IMR-90 (cell line): Measurements from ENCODE around the gene NOS1AP. TPM values are rescaled to one million over a fixed set of nuclear protein-coding genes. Genes with fewer than 3 reads are reported as not detected.

Experiments used
- ATAC-seq: fragments of 200-7000 bp; cut with Tn5 transposase; 2 replicates; pipeline ENCODE4 v1.9.1; 2020; ENCODE audit warnings: low read depth, mild to moderate bottlenecking, moderate library complexity
- BruUV-seq: library from RNA; stranded (reverse); fragments of 400-500 nt; replicated peaks from 2 replicates; lab custom pipeline; 2021; lab: Mats Ljungman, UMichigan
- CTCF ChIA-PET: fragments of 300-600 bp; formaldehyde crosslinking; extraction: SDS; loops from one replicate; lab custom pipeline; 2021; ENCODE audit warnings: antibody characterized with exemption; lab: Yijun Ruan, JAX
- POLR2A ChIA-PET: fragments of 300-600 bp; sonication (Branson Sonifier 250); formaldehyde crosslinking; loops from one replicate; lab custom pipeline; 2022; ENCODE audit warnings: antibody characterized with exemption; ENCODE audit not compliant: unreplicated experiment; lab: Charles Lee
- DNase-seq: peaks from one replicate; pipeline ENCODE4 v3.0.0; 2013
- H2AFZ ChIP-seq: replicated peaks from 2 replicates; pipeline ENCODE3; 2013; ENCODE audit warnings: low read length, mild to moderate bottlenecking; ENCODE audit not compliant: poor library complexity
- H2AK5ac ChIP-seq: 2 replicates; pipeline ENCODE4 v1.6.1; 2013; ENCODE audit warnings: low read depth, low read length, inconsistent platforms
- H2AK9ac ChIP-seq: replicated peaks from 2 replicates; pipeline ENCODE3; 2013; ENCODE audit warnings: mild to moderate bottlenecking, low read depth, low read length, moderate library complexity; ENCODE audit not compliant: poor library complexity
- H2BK120ac ChIP-seq: 2 replicates; pipeline ENCODE4 v1.6.1; 2013; ENCODE audit warnings: low read depth, low read length, inconsistent platforms
- H2BK15ac ChIP-seq: 3 replicates; pipeline ENCODE4 v1.6.1; 2013; ENCODE audit warnings: low read depth, low read length, inconsistent platforms
- H2BK20ac ChIP-seq: 2 replicates; pipeline ENCODE4 v1.6.1; 2013; ENCODE audit warnings: low read depth, mild to moderate bottlenecking, inconsistent platforms, low read length, moderate library complexity
- H2BK5ac ChIP-seq: 2 replicates; pipeline ENCODE4 v1.6.1; 2013; ENCODE audit warnings: mild to moderate bottlenecking, low read depth, low read length, inconsistent platforms; ENCODE audit not compliant: poor library complexity, severe bottlenecking
- H3K14ac ChIP-seq: replicated peaks from 2 replicates; pipeline ENCODE4 v1.6.1; 2013; ENCODE audit warnings: low read depth, low read length, inconsistent platforms
- H3K18ac ChIP-seq: 2 replicates; pipeline ENCODE4 v1.6.1; 2013; ENCODE audit warnings: low read depth, low read length, control low read depth
- H3K23ac ChIP-seq: 2 replicates; pipeline ENCODE4 v1.6.1; 2013; ENCODE audit warnings: low read depth, low read length, inconsistent platforms
- H3K27ac ChIP-seq: 2 replicates; pipeline ENCODE4 v1.5.1; 2013; ENCODE audit warnings: mild to moderate bottlenecking, control low read depth, low read length; ENCODE audit not compliant: insufficient read depth
- H3K27me3 ChIP-seq: 2 replicates; pipeline ENCODE4 v1.6.1; 2013; ENCODE audit warnings: low read length; ENCODE audit not compliant: control insufficient read depth, insufficient read depth
- H3K36me3 ChIP-seq: 2 replicates; pipeline ENCODE4 v1.6.1; 2013; ENCODE audit warnings: low read length, mixed read lengths; ENCODE audit not compliant: control insufficient read depth, insufficient read depth
- H3K4ac ChIP-seq: 2 replicates; pipeline ENCODE4 v1.6.1; 2013; ENCODE audit warnings: low read depth, low read length, inconsistent platforms
- H3K4me1 ChIP-seq: 2 replicates; pipeline ENCODE4 v1.6.1; 2013; ENCODE audit warnings: low read length, mixed read lengths; ENCODE audit not compliant: control insufficient read depth, insufficient read depth
- H3K4me2 ChIP-seq: 2 replicates; pipeline ENCODE4 v1.6.1; 2013; ENCODE audit warnings: low read depth, mild to moderate bottlenecking, control low read depth, low read length, moderate library complexity
- H3K4me3 ChIP-seq: 2 replicates; pipeline ENCODE4 v1.5.1; 2013; ENCODE audit warnings: low read depth, mild to moderate bottlenecking, control low read depth, low read length, moderate library complexity; ENCODE audit not compliant: insufficient read depth
- H3K56ac ChIP-seq: 2 replicates; pipeline ENCODE4 v1.6.1; 2013; ENCODE audit warnings: low read length, inconsistent platforms; ENCODE audit not compliant: insufficient read depth; ENCODE audit errors: extremely low read depth
- H3K79me1 ChIP-seq, 2 experiments: 2 replicates each; pipeline ENCODE4 v1.6.1; 2013; ENCODE audit warnings: low read length in 2 of 2, inconsistent platforms in 1 of 2, low read depth in 1 of 2
- H3K9ac ChIP-seq: 2 replicates; pipeline ENCODE4 v1.6.1; 2013; ENCODE audit warnings: low read depth, low read length, control low read depth
- H3K9me1 ChIP-seq: 2 replicates; pipeline ENCODE4 v1.6.1; 2013; ENCODE audit warnings: low read length, inconsistent platforms; ENCODE audit not compliant: insufficient read depth
- H3K9me3 ChIP-seq: 2 replicates; pipeline ENCODE4 v1.6.1; 2013; ENCODE audit warnings: low read length; ENCODE audit not compliant: control insufficient read depth, insufficient read depth
- H4K20me1 ChIP-seq: 2 replicates; pipeline ENCODE4 v1.6.1; 2013; ENCODE audit warnings: low read length, inconsistent platforms; ENCODE audit not compliant: insufficient read depth
- H4K5ac ChIP-seq: 2 replicates; pipeline ENCODE4 v1.6.1; 2013; ENCODE audit warnings: mild to moderate bottlenecking, low read depth, low read length, control low read depth
- H4K8ac ChIP-seq, 2 experiments: 2 replicates each; pipeline ENCODE4 v1.6.1; 2013; ENCODE audit warnings: low read depth in 2 of 2, low read length in 2 of 2, control low read depth in 1 of 2, inconsistent platforms in 1 of 2
- H4K91ac ChIP-seq: 2 replicates; pipeline ENCODE4 v1.6.1; 2013; ENCODE audit warnings: low read depth, low read length, inconsistent platforms; ENCODE audit not compliant: insufficient read depth
- BHLHE40 ChIP-seq: fragments of 150-350 bp; IDR thresholded peaks from 2 replicates; pipeline ENCODE4 v1.6.1; 2016; ENCODE audit warnings: mild to moderate bottlenecking, low read depth, low read length
- CEBPB ChIP-seq: IDR thresholded peaks from 2 replicates; pipeline ENCODE4 v1.6.1; 2012; ENCODE audit warnings: low read depth, low read length, improper control_type of control experiment
- CHD1 ChIP-seq: IDR thresholded peaks from 2 replicates; pipeline ENCODE4 v1.6.1; 2012; ENCODE audit warnings: low read depth, low read length, improper control_type of control experiment
- MAFK ChIP-seq: IDR thresholded peaks from 2 replicates; pipeline ENCODE4 v1.6.1; 2012; ENCODE audit warnings: low read depth, low read length, improper control_type of control experiment
- MAZ ChIP-seq: IDR thresholded peaks from 2 replicates; pipeline ENCODE4 v1.6.1; 2012; ENCODE audit warnings: low read depth, mild to moderate bottlenecking, low read length, improper control_type of control experiment, moderate library complexity, borderline replicate concordance
- NFE2L2 ChIP-seq: fragments of 150-350 bp; IDR thresholded peaks from 2 replicates; pipeline ENCODE4 v1.6.1; 2016; ENCODE audit warnings: low read depth, mild to moderate bottlenecking, low read length
- POLR2A ChIP-seq: IDR thresholded peaks from 2 replicates; pipeline ENCODE4 v1.6.1; 2012; ENCODE audit warnings: mild to moderate bottlenecking, low read depth, low read length
- RAD21 ChIP-seq: IDR thresholded peaks from 2 replicates; pipeline ENCODE4 v1.6.1; 2012; ENCODE audit warnings: low read length, improper control_type of control experiment
- RCOR1 ChIP-seq: IDR thresholded peaks from 2 replicates; pipeline ENCODE4 v1.6.1; 2012; ENCODE audit warnings: mild to moderate bottlenecking, low read length, improper control_type of control experiment; ENCODE audit not compliant: insufficient replicate concordance
- WGBS, 2 experiments: methylation state at CpG; one replicate each; pipeline versions ENCODE4 v1.1.5 to v1.1.7; 2013; ENCODE audit warnings: missing lambda C conversion rate in 2 of 2; ENCODE audit not compliant: insufficient read length in 1 of 2; ENCODE audit errors: extremely low coverage in 2 of 2; 5-methylcytosine and 5-hydroxymethylcytosine counted together
- dilution Hi-C: fragments of 300-500 bp; cut with HindIII; formaldehyde crosslinking; loops from one replicate; pipeline ENCODE4 v1.14.3; 2018; ENCODE audit warnings: low sequenced_read_pairs; ENCODE audit not compliant: unreplicated experiment
- in situ Hi-C: fragments of 300-500 bp; cut with MboI; formaldehyde crosslinking; loops from 3 replicates; pipeline ENCODE4 v1.14.3; 2019; ENCODE audit warnings: low sequenced_read_pairs, inconsistent platforms, mixed read lengths
- intact Hi-C: fragments of 100-400 bp; cut with micrococcal nuclease; formaldehyde crosslinking; loops from 2 replicates; pipeline ENCODE4 v1.10.0; 2022
- polyA plus RNA-seq, 3 experiments: library from polyadenylated mRNA; depleted of rRNA; stranded (reverse); fragments of >200 nt; gene quantifications; 2 replicates each; pipeline ENCODE4 v1.2.3, GENCODE V29; 2012; ENCODE audit warnings: low replicate concordance in 1 of 3
- total RNA-seq: library from RNA; depleted of rRNA; stranded (reverse); fragments of >200 nt; gene quantifications from 2 replicates; pipeline ENCODE4 v1.2.3, GENCODE V29; 2012
- TF ChIP-seq, protein P1 (sequence below): fragments of 150-350 bp; IDR thresholded peaks from 2 replicates; pipeline ENCODE4 v1.6.1; 2017; ENCODE audit warnings: mild to moderate bottlenecking, antibody characterized with exemption, low read length, low read depth
- TF ChIP-seq, protein P2 (sequence below): conservative IDR thresholded peaks from 2 replicates; pipeline ENCODE4 v1.5.1; 2012; ENCODE audit warnings: mild to moderate bottlenecking, low read depth, low read length, improper control_type of control experiment
- TF ChIP-seq, protein P3 (sequence below): fragments of 150-350 bp; IDR thresholded peaks from 2 replicates; pipeline ENCODE4 v1.6.1; 2016; ENCODE audit warnings: low read depth, mild to moderate bottlenecking, low read length, moderate library complexity, borderline replicate concordance

Gene NOS1AP
- total and polyA plus RNA-seq, 2 of the 4 experiments (the other 2 are of a cell fraction) = 0.18 to 0.19 TPM

DNA sequence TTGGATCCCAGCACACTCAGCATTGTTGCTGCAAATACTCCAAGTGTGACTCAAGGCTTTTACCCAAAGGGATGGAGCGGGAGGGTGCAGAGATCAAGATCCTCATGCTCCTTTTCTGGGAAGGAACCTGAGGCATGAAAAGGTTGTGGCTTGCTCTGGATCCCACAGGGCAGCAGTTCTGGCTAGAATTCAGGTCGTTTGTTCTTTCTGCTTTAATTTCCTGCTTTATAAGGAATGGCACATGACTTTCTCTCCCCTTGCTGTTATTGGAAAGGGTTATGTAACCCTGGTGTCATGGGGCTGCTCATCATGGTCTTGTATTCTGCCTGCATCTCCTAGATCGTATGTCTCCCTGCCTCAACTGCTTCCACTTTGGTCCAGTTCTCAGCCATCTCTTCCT lies 101.6 kb downstream of the NOS1AP start:
- Histone ChIP-seq H3K79me1 (no peaks in the 10 kb centered on the region), H2BK20ac (no peak overlapping the region), H2BK15ac (no peak overlapping the region), H2AK9ac (no peak overlapping the region), H2AFZ (no peak overlapping the region), H3K18ac (no peak overlapping the region), H3K4me3 (no peak overlapping the region), H3K56ac (no peak overlapping the region), H2AK5ac (no peak overlapping the region), H3K4me1 (no peaks in the 10 kb centered on the region), H4K5ac (no peak overlapping the region), H2BK5ac (no peak overlapping the region), H4K91ac (no peak overlapping the region), H3K27ac (no peak overlapping the region), H3K9ac (no peak overlapping the region), H3K14ac (no peak overlapping the region), H3K4ac (no peak overlapping the region), H3K27me3 (peaks cover 5% of the 10 kb centered on the region; the same call in 1 of the 2 replicates), H2BK120ac (no peak overlapping the region), H3K36me3 (no peaks in the 10 kb centered on the region), H3K9me1 (no peaks in the 10 kb centered on the region), H3K4me2 (no peak overlapping the region), H4K8ac (no peak overlapping the region), H4K20me1 (no peaks in the 10 kb centered on the region), H3K23ac (no peak overlapping the region), H3K9me3 (no peaks in the 10 kb centered on the region)
- ChIA-PET CTCF (no interaction called here), POLR2A (interaction anchor here (0.6 kb wide), 1 partner anchor 12 kb away, joined by 4 read pairs; no protein-coding TSS in a partner anchor)
- in situ Hi-C loops (no loop called here), dilution Hi-C loops (no loop called here), intact Hi-C loops (no loop called here)
- 100% methylated on average over 1 of the region's 3 CpGs; no CpG with 5 or more reads in 1 of the 2 experiments for WGBS, 2 experiments
- DNase-seq = no peak
- no peak for ATAC-seq
- BruUV-seq = no TSS peak
- TF ChIP-seq RCOR1 (no peak), MAFK (no peak), BHLHE40 (no peak), CEBPB (no peak), RAD21 (no peak), MAZ (no peak), POLR2A (no peak), CHD1 (no peak), NFE2L2 (no peak)
- TF ChIP-seq, protein P1, sequence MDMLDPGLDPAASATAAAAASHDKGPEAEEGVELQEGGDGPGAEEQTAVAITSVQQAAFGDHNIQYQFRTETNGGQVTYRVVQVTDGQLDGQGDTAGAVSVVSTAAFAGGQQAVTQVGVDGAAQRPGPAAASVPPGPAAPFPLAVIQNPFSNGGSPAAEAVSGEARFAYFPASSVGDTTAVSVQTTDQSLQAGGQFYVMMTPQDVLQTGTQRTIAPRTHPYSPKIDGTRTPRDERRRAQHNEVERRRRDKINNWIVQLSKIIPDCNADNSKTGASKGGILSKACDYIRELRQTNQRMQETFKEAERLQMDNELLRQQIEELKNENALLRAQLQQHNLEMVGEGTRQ = no peak
- TF ChIP-seq, protein P2, sequence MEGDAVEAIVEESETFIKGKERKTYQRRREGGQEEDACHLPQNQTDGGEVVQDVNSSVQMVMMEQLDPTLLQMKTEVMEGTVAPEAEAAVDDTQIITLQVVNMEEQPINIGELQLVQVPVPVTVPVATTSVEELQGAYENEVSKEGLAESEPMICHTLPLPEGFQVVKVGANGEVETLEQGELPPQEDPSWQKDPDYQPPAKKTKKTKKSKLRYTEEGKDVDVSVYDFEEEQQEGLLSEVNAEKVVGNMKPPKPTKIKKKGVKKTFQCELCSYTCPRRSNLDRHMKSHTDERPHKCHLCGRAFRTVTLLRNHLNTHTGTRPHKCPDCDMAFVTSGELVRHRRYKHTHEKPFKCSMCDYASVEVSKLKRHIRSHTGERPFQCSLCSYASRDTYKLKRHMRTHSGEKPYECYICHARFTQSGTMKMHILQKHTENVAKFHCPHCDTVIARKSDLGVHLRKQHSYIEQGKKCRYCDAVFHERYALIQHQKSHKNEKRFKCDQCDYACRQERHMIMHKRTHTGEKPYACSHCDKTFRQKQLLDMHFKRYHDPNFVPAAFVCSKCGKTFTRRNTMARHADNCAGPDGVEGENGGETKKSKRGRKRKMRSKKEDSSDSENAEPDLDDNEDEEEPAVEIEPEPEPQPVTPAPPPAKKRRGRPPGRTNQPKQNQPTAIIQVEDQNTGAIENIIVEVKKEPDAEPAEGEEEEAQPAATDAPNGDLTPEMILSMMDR = no peak
- TF ChIP-seq, protein P3, sequence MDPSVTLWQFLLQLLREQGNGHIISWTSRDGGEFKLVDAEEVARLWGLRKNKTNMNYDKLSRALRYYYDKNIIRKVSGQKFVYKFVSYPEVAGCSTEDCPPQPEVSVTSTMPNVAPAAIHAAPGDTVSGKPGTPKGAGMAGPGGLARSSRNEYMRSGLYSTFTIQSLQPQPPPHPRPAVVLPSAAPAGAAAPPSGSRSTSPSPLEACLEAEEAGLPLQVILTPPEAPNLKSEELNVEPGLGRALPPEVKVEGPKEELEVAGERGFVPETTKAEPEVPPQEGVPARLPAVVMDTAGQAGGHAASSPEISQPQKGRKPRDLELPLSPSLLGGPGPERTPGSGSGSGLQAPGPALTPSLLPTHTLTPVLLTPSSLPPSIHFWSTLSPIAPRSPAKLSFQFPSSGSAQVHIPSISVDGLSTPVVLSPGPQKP = no peak
